Panc1 (cell line): ENCODE results near the gene SEPTIN5. TPM values are rescaled to one million over a fixed set of nuclear protein-coding genes. Genes with fewer than 3 reads are reported as not detected.

Experiments
- ATAC-seq: fragments of 200-7000 bp; cut with Tn5 transposase; 2 replicates; pipeline ENCODE4 v1.9.1; 2020; ENCODE audit warnings: mild to moderate bottlenecking, moderate library complexity
- BruUV-seq: library from RNA; stranded (reverse); fragments of 400-500 nt; replicated peaks from 2 replicates; lab custom pipeline; 2021; lab: Mats Ljungman, UMichigan
- CTCF ChIA-PET: fragments of 300-600 bp; sonication (Branson Sonifier 250); formaldehyde crosslinking; loops from one replicate; lab custom pipeline; 2022; ENCODE audit warnings: antibody characterized with exemption; lab: Charles Lee
- POLR2A ChIA-PET: fragments of 300-600 bp; sonication (Branson Sonifier 250); formaldehyde crosslinking; loops from one replicate; lab custom pipeline; 2022; ENCODE audit warnings: antibody characterized with exemption; lab: Charles Lee
- DNase-seq: peaks from one replicate; pipeline ENCODE4 v3.0.0-alpha.2; 2010; ENCODE audit warnings: low read depth, low spot score
- H3K27ac ChIP-seq: 2 replicates; pipeline ENCODE4 v1.5.1; 2011; ENCODE audit warnings: mild to moderate bottlenecking, low read length, inconsistent platforms
- H3K27me3 ChIP-seq: fragments of 200-500 bp; sonication (Bioruptor generic); 2 replicates; pipeline ENCODE4 v1.6.0; 2014; ENCODE audit warnings: low read length, inconsistent platforms; ENCODE audit not compliant: control insufficient read depth, insufficient read depth
- H3K36me3 ChIP-seq: fragments of 200-500 bp; sonication (Bioruptor generic); 2 replicates; pipeline ENCODE4 v1.5.1; 2014; ENCODE audit warnings: inconsistent platforms, mild to moderate bottlenecking, low read length, moderate library complexity; ENCODE audit not compliant: control insufficient read depth, insufficient read depth
- H3K4me1 ChIP-seq: 2 replicates; pipeline ENCODE4 v1.5.1; 2011; ENCODE audit warnings: inconsistent platforms, mild to moderate bottlenecking, low read length, moderate library complexity; ENCODE audit not compliant: control insufficient read depth, insufficient read depth
- H3K4me3 ChIP-seq, 2 experiments: 2 replicates each; pipeline ENCODE4 v1.5.1; 2011 to 2012; ENCODE audit warnings: low read depth in 2 of 2, low read length in 2 of 2, mild to moderate bottlenecking in 2 of 2, inconsistent platforms in 1 of 2, moderate library complexity in 1 of 2
- H3K9me3 ChIP-seq: fragments of 200-500 bp; sonication (Bioruptor generic); 2 replicates; pipeline ENCODE4 v1.5.1; 2014; ENCODE audit warnings: low read depth, mild to moderate bottlenecking, inconsistent platforms, low read length, moderate library complexity; ENCODE audit not compliant: control insufficient read depth, insufficient read depth
- POLR2AphosphoS5 ChIP-seq: IDR thresholded peaks from 2 replicates; pipeline ENCODE4 v1.6.1; 2012; ENCODE audit warnings: mild to moderate bottlenecking, low read depth, low read length, moderate library complexity
- SIN3A ChIP-seq: IDR thresholded peaks from 2 replicates; pipeline ENCODE4 v1.6.1; 2012; ENCODE audit warnings: low read depth, mild to moderate bottlenecking, low read length, moderate library complexity, borderline replicate concordance; ENCODE audit not compliant: insufficient read depth
- TCF7L2 ChIP-seq: IDR thresholded peaks from 2 replicates; pipeline ENCODE4 v1.6.1; 2011; ENCODE audit warnings: mild to moderate bottlenecking, low read depth, low read length, inconsistent platforms
- in situ Hi-C: cut with HindIII; loops from 2 replicates; pipeline ENCODE4 v1.10.0; 2016; ENCODE audit warnings: low sequenced_read_pairs, low pct_unique_long_range_greater_than_20kb
- intact Hi-C: fragments of 100-400 bp; cut with micrococcal nuclease; formaldehyde crosslinking; loops from one replicate; pipeline ENCODE4 v1.10.0; 2022; ENCODE audit not compliant: unreplicated experiment
- total RNA-seq: library from RNA; stranded (reverse); gene quantifications from one replicate; pipeline ENCODE4 v1.2.1, GENCODE V29; 2021; ENCODE audit not compliant: unreplicated experiment
- TF ChIP-seq, protein P1 (sequence below): fragments of 450-650 bp; IDR thresholded peaks from 2 replicates; pipeline ENCODE4 v1.5.1; 2017; ENCODE audit warnings: mild to moderate bottlenecking
- TF ChIP-seq, protein P2 (sequence below), 2 experiments: IDR thresholded peaks; 2 replicates each; pipeline ENCODE4 v1.6.1; 2011 to 2012; ENCODE audit warnings: low read depth in 2 of 2, control low read depth in 1 of 2, low read length in 1 of 2, mild to moderate bottlenecking in 1 of 2, moderate library complexity in 1 of 2; ENCODE audit not compliant: insufficient read depth in 1 of 2

Gene SEPTIN5
- total RNA-seq, 1 experiment from 2014 or later: 17.2 TPM

DNA sequence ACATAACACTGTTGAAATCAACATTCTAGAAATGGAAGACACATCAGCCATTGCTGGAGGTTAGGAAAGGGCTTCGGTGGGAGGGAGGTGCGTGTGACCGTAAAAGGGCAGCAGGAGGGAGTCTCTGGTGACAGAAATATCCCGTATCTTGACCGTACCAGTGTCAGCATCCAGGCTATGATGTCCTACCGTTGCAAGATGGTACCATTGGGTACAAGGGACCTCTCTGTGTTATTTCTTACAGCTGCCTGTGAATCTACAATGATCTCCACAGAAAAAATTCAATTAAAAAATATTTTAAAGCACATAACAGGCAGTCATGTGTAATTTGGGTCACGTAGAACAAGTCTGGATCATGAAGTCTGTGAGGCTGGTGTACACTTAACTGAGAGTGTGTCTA lies 27.4 kb upstream of the SEPTIN5 start:
- CTCF ChIA-PET: no interaction called here
- DNase-seq (no peak), ATAC-seq (no peak)
- Histone ChIP-seq H3K4me3 (no peak overlapping the region), H3K27me3 (no peaks in the 10 kb centered on the region), H3K4me1 (peaks cover 4% of the 10 kb centered on the region; the same call in 1 of the 2 replicates), H3K27ac (no peak overlapping the region), H3K36me3 (no peaks in the 10 kb centered on the region), H3K9me3 (peaks cover 2% of the 10 kb centered on the region; the same call in 1 of the 2 replicates)
- BruUV-seq: no TSS peak
- POLR2A ChIA-PET: interaction anchor here (0.6 kb wide), 1 partner anchor 30 kb away, joined by 6 read pairs; no protein-coding TSS in a partner anchor
- TF ChIP-seq, protein P1, sequence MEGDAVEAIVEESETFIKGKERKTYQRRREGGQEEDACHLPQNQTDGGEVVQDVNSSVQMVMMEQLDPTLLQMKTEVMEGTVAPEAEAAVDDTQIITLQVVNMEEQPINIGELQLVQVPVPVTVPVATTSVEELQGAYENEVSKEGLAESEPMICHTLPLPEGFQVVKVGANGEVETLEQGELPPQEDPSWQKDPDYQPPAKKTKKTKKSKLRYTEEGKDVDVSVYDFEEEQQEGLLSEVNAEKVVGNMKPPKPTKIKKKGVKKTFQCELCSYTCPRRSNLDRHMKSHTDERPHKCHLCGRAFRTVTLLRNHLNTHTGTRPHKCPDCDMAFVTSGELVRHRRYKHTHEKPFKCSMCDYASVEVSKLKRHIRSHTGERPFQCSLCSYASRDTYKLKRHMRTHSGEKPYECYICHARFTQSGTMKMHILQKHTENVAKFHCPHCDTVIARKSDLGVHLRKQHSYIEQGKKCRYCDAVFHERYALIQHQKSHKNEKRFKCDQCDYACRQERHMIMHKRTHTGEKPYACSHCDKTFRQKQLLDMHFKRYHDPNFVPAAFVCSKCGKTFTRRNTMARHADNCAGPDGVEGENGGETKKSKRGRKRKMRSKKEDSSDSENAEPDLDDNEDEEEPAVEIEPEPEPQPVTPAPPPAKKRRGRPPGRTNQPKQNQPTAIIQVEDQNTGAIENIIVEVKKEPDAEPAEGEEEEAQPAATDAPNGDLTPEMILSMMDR: no peak
- TF ChIP-seq SIN3A (no peak), TCF7L2 (no peak), POLR2AphosphoS5 (no peak)
- TF ChIP-seq, protein P2, sequence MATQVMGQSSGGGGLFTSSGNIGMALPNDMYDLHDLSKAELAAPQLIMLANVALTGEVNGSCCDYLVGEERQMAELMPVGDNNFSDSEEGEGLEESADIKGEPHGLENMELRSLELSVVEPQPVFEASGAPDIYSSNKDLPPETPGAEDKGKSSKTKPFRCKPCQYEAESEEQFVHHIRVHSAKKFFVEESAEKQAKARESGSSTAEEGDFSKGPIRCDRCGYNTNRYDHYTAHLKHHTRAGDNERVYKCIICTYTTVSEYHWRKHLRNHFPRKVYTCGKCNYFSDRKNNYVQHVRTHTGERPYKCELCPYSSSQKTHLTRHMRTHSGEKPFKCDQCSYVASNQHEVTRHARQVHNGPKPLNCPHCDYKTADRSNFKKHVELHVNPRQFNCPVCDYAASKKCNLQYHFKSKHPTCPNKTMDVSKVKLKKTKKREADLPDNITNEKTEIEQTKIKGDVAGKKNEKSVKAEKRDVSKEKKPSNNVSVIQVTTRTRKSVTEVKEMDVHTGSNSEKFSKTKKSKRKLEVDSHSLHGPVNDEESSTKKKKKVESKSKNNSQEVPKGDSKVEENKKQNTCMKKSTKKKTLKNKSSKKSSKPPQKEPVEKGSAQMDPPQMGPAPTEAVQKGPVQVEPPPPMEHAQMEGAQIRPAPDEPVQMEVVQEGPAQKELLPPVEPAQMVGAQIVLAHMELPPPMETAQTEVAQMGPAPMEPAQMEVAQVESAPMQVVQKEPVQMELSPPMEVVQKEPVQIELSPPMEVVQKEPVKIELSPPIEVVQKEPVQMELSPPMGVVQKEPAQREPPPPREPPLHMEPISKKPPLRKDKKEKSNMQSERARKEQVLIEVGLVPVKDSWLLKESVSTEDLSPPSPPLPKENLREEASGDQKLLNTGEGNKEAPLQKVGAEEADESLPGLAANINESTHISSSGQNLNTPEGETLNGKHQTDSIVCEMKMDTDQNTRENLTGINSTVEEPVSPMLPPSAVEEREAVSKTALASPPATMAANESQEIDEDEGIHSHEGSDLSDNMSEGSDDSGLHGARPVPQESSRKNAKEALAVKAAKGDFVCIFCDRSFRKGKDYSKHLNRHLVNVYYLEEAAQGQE (IDR thresholded peaks at IDR 0.05; ENCODE audit: insufficient read depth in 1 of 2, low read depth in 2 of 2, low read length in 1 of 2): no peak
- in situ Hi-C loops: no loop called here
- intact Hi-C loops: no loop called here

DNA sequence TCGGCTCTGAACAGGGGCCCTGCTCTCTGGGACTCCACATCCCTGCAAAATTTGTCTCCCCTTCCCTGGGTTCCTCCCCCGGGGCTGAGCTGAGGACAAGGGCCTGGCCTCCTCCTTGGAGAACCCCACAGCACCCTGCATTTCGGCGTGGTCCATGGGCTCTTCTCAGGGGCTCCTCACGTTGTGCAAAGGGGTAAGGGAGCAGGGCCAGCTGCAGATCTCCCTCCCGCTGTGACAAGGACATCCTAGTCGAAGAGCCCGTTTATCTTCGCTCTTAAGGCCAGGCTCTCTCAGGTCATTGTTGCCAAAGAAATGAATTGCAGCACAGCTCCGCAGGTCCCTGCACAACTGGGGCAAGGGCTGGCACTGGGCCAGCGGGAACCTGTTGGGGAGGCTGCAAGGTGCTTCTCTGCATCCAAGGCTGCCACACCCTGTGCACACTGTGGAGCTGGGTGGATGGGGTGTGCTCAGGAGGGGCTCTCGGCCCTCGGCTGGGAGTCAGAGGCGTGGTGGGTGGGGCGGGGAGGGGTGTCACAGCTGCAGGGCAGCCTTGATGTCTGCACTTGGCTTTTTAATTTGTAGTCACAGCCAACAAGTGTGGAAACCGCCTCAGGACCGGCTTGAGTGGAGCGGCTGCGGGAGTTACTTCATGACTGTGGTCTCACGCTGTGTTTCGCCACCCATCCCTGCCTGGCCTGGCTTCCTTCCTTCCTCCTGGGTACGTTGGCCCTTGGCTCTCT lies 26.6 kb upstream of the SEPTIN5 start:
- ChIA-PET POLR2A (interaction anchor here (0.6 kb wide), 1 partner anchor 29 kb away, joined by 6 read pairs; no protein-coding TSS in a partner anchor), CTCF (no interaction called here)
- intact Hi-C loops: no loop called here
- DNase-seq (no peak), ATAC-seq (no peak)
- Histone ChIP-seq H3K27ac (no peak overlapping the region), H3K4me1 (peaks cover 7% of the 10 kb centered on the region; the same call in 1 of the 2 replicates), H3K9me3 (peaks cover 2% of the 10 kb centered on the region; the same call in 1 of the 2 replicates), H3K4me3 (no peak overlapping the region), H3K36me3 (no peaks in the 10 kb centered on the region), H3K27me3 (no peaks in the 10 kb centered on the region)
- no peak for TF ChIP-seq POLR2AphosphoS5
- TF ChIP-seq TCF7L2: no peak
- TF ChIP-seq, protein P2 (IDR thresholded peaks at IDR 0.05; ENCODE audit: insufficient read depth in 1 of 2, low read depth in 2 of 2, low read length in 1 of 2): no peak
- TF ChIP-seq, protein P1: no peak
- no peak for TF ChIP-seq SIN3A
- in situ Hi-C loops: no loop called here
- BruUV-seq: no TSS peak
